LNCAP (cell line): ENCODE data around the gene LRRN2.

Source experiments
- TF ChIP-seq, protein P1 (sequence below): fragments of 450-650 bp; IDR thresholded peaks from 2 replicates; pipeline ENCODE4 v1.5.1; 2017; ENCODE audit warnings: mild to moderate bottlenecking

The LRRN2 gene

DNA sequence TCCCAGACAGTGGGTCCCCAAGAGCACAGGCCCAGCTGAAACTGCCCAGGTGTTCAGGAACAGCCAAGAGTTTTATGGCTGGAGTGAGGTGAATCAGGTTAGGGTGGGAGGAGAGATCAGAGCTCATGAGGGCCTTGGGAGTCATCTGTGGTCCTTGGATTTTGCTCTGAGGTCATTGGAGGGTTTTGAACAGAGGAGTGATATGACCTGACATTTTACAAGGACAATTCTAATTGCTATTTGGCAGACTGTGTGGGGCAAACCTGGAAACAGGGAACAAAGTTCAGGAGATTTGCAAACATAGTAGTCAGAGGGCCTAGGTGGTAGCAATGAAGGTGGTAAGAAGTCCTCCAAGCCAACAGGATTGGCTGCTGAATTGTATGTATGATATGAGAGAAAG, 31.1 kb upstream of the LRRN2 start:
- TF ChIP-seq, protein P1, sequence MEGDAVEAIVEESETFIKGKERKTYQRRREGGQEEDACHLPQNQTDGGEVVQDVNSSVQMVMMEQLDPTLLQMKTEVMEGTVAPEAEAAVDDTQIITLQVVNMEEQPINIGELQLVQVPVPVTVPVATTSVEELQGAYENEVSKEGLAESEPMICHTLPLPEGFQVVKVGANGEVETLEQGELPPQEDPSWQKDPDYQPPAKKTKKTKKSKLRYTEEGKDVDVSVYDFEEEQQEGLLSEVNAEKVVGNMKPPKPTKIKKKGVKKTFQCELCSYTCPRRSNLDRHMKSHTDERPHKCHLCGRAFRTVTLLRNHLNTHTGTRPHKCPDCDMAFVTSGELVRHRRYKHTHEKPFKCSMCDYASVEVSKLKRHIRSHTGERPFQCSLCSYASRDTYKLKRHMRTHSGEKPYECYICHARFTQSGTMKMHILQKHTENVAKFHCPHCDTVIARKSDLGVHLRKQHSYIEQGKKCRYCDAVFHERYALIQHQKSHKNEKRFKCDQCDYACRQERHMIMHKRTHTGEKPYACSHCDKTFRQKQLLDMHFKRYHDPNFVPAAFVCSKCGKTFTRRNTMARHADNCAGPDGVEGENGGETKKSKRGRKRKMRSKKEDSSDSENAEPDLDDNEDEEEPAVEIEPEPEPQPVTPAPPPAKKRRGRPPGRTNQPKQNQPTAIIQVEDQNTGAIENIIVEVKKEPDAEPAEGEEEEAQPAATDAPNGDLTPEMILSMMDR: no peak

GRCh38 chr1:204714861-204715511, 29.4 kb upstream of the LRRN2 start:
- TF ChIP-seq, protein P1: no peak

- TF ChIP-seq, protein P1: no peak
Measured at GRCh38 chr1:204714194-204714860, 28.8 kb upstream of the LRRN2 start.

GRCh38 chr1:204713541-204713940, 28.0 kb upstream of the LRRN2 start:
- TF ChIP-seq, protein P1: no peak

GRCh38 chr1:204712708-204713430, 27.3 kb upstream of the LRRN2 start:
- TF ChIP-seq, protein P1: no peak

GRCh38 chr1:204711947-204712701, 26.6 kb upstream of the LRRN2 start:
- TF ChIP-seq, protein P1: no peak
